MM.1S (cell line): Measurements from ENCODE around the gene APOC1.

Source experiments
- CTCF ChIP-seq: fragments of 300-600 bp; sonication (generic); IDR thresholded peaks from 2 replicates; pipeline ENCODE4 v1.5.1; 2016; ENCODE audit warnings: antibody characterized with exemption, low read length, mixed read lengths
- EZH2 ChIP-seq: fragments of 300-600 bp; sonication (generic); optimal IDR thresholded peaks from 2 replicates; pipeline ENCODE3; 2017; ENCODE audit warnings: low read depth, mild to moderate bottlenecking, antibody characterized with exemption, low read length, mixed read lengths
- EZH2phosphoT487 ChIP-seq: fragments of 300-600 bp; sonication (generic); IDR thresholded peaks from 2 replicates; pipeline ENCODE4 v1.6.1; 2018; ENCODE audit warnings: antibody characterized with exemption, low read length

- no peak for TF ChIP-seq EZH2
- TF ChIP-seq CTCF = no peak
- no peak for TF ChIP-seq EZH2phosphoT487
Measured at GRCh38 chr19:44890366-44891015, 23.9 kb upstream of the APOC1 start.
